Vagina (tissue), 2 donors: Measurements from ENCODE around the gene THOC7.

Source experiments
- POLR2AphosphoS5 ChIP-seq, 2 donors: sonication (generic); formaldehyde crosslinking; IDR thresholded peaks; one replicate each; pipeline ENCODE4 v1.9.0; 2017; ENCODE audit warnings: antibody characterized with exemption in 2 of 2, mild to moderate bottlenecking in 2 of 2, low read depth in 1 of 2; ENCODE audit not compliant: insufficient read depth in 1 of 2
- TF ChIP-seq, protein P1 (sequence below), 3 experiments: fragments of 450-650 bp in 2 of 3; fragments of 200-600 bp in 1 of 3; sonication (generic) in 1 of 3; IDR thresholded peaks; one replicate each; pipeline ENCODE4 v1.5.1; 2017 to 2019; ENCODE audit warnings: antibody characterized with exemption in 3 of 3, mild to moderate bottlenecking in 2 of 3, moderate library complexity in 2 of 3

DNA sequence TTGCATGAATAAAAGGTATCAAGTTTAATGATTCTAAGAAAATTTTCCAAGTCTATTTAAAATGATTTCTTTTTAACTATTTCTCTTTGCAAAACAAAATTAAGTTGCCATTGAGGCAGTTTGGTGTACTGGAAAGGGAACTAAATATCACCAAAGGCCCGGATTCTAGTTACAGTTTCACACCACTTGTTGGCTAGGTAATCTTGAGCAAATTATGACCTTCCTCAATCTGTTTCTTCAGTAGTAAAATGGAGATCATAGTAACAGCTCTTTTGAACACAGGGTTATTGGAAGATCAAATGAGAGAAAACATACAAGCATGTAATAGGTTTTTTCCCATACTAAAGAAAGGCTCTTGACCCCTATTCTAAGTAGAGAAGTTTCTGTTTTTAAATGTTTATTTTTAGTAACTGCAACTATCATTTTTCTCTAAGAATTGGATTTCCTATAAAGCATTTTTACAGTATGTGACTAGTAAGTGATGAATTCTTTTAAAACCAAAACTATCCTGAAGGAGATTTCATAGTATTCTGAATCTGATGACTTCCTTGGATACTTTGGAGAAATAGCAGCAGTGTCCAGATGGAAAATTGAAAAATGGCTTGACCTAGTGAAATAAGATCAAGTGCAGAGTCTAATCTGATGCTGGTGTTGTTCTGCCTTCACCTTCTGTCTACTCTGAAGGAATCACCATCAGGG is 32.9 kb upstream of the THOC7 start:
- TF ChIP-seq, protein P1, sequence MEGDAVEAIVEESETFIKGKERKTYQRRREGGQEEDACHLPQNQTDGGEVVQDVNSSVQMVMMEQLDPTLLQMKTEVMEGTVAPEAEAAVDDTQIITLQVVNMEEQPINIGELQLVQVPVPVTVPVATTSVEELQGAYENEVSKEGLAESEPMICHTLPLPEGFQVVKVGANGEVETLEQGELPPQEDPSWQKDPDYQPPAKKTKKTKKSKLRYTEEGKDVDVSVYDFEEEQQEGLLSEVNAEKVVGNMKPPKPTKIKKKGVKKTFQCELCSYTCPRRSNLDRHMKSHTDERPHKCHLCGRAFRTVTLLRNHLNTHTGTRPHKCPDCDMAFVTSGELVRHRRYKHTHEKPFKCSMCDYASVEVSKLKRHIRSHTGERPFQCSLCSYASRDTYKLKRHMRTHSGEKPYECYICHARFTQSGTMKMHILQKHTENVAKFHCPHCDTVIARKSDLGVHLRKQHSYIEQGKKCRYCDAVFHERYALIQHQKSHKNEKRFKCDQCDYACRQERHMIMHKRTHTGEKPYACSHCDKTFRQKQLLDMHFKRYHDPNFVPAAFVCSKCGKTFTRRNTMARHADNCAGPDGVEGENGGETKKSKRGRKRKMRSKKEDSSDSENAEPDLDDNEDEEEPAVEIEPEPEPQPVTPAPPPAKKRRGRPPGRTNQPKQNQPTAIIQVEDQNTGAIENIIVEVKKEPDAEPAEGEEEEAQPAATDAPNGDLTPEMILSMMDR (IDR thresholded peaks at IDR 0.05) = no peak
- TF ChIP-seq POLR2AphosphoS5 (IDR thresholded peaks at IDR 0.05; ENCODE audit: insufficient read depth in 1 of 2, low read depth in 1 of 2) = no peak
